ENCODE results near the gene CAPN13. TPM values are rescaled to one million over a fixed set of nuclear protein-coding genes. Genes with fewer than 3 reads are reported as not detected.

Gene CAPN13
- total RNA-seq, 1 donor from 2014 or later = not detected

- Histone ChIP-seq H3K36me3 (no peaks in the 10 kb centered on the region), H3K4me3 (no peak overlapping the region), H3K4me1 (peaks cover 11 to 47% of the 10 kb centered on the region in 2 donors), H3K9me3 (no peaks in the 10 kb centered on the region), H3K27me3 (no peaks in the 10 kb centered on the region), H3K27ac (peak overlapping the region; percentile 91 to 94)
- intact Hi-C loops (cut with DNase I) = loop anchor here (5.0 kb wide), 5 partner anchors 112 to 477 kb away; partner anchors contain the start of gene LBH
- peak in 1 of 2 donors; percentile 64 for DNase-seq (ENCODE audit: low spot score in 2 of 2)
- TF ChIP-seq CTCF (IDR thresholded peaks at IDR 0.05) = no peak
These were observed 112.8 kb downstream of the CAPN13 start for GRCh38 chr2:30694286-30695055.

GRCh38 chr2:30693821-30694281 lies 113.4 kb downstream of the CAPN13 start:
- peak in 1 of 2 donors; percentile 57 for DNase-seq (ENCODE audit: low spot score in 2 of 2)
- Histone ChIP-seq H3K36me3 (no peaks in the 10 kb centered on the region), H3K4me3 (no peak overlapping the region), H3K9me3 (no peaks in the 10 kb centered on the region), H3K4me1 (peaks cover 18 to 53% of the 10 kb centered on the region in 2 donors), H3K27me3 (no peaks in the 10 kb centered on the region), H3K27ac (peak overlapping the region; percentile 91 to 94)
- intact Hi-C loops (cut with DNase I) = loop anchor here (5.0 kb wide), 5 partner anchors 112 to 477 kb away; partner anchors contain the start of gene LBH
- no peak for TF ChIP-seq CTCF (IDR thresholded peaks at IDR 0.05)

- peaks cover 18 to 59% of the 10 kb centered on the region in 2 donors for H3K4me1 ChIP-seq
- H3K36me3 ChIP-seq = no peaks in the 10 kb centered on the region
- intact Hi-C loops (cut with DNase I) = loop anchor here (5.0 kb wide), 5 partner anchors 111 to 476 kb away; partner anchors contain the start of gene LBH
- H3K27me3 ChIP-seq = no peaks in the 10 kb centered on the region
- DNase-seq (ENCODE audit: low spot score in 2 of 2) = peak in 1 of 2 donors; percentile 71
- no peak for TF ChIP-seq CTCF (IDR thresholded peaks at IDR 0.05)
- no peak overlapping the region for H3K4me3 ChIP-seq
- H3K27ac ChIP-seq = peak overlapping the region; percentile 91 to 94
- no peaks in the 10 kb centered on the region for H3K9me3 ChIP-seq
These were observed 114.4 kb downstream of the CAPN13 start for GRCh38 chr2:30692829-30693275.

GRCh38 chr2:30691948-30692828 lies 115.1 kb downstream of the CAPN13 start:
- Histone ChIP-seq H3K36me3 (no peaks in the 10 kb centered on the region), H3K9me3 (no peaks in the 10 kb centered on the region), H3K4me3 (no peak overlapping the region), H3K27ac (peak overlapping the region; percentile 91 to 94), H3K4me1 (peaks cover 18 to 62% of the 10 kb centered on the region in 2 donors), H3K27me3 (no peaks in the 10 kb centered on the region)
- TF ChIP-seq CTCF (IDR thresholded peaks at IDR 0.05) = peak in 1 of 3 experiments; percentile 7
- intact Hi-C loops (cut with DNase I) = loop anchor here (5.0 kb wide), 5 partner anchors 110 to 475 kb away; partner anchors contain the start of gene LBH
- peak in 1 of 2 donors; percentile 61 for DNase-seq (ENCODE audit: low spot score in 2 of 2)
